HepG2 (cell line): Measurements from ENCODE around the gene LRRC42. TPM values are rescaled to one million over a fixed set of nuclear protein-coding genes. Genes with fewer than 3 reads are reported as not detected.

Experiments
- AFF4 ChIP-seq: sonication (generic); formaldehyde crosslinking; IDR thresholded peaks from 2 replicates; pipeline ENCODE4 v1.4.0; 2020; ENCODE audit warnings: missing genetic modification reagents
- CSRNP2 ChIP-seq: sonication (generic); formaldehyde crosslinking; conservative IDR thresholded peaks from 2 replicates; pipeline ENCODE4 v1.8.0; 2022; ENCODE audit warnings: low read depth, missing genetic modification reagents
- DR1 ChIP-seq: sonication (generic); formaldehyde crosslinking; IDR thresholded peaks from 2 replicates; pipeline ENCODE4 v1.8.0; 2021; ENCODE audit warnings: mild to moderate bottlenecking, missing genetic modification reagents, inconsistent platforms
- HMG20B ChIP-seq: conservative IDR thresholded peaks from 2 replicates; pipeline ENCODE4 v1.6.1; 2016; ENCODE audit warnings: missing genetic modification reagents, missing compliant biosample characterization
- ONECUT2 ChIP-seq: sonication (generic); formaldehyde crosslinking; IDR thresholded peaks from 2 replicates; pipeline ENCODE4 v1.4.0; 2020; ENCODE audit warnings: missing genetic modification reagents
- XRCC5 ChIP-seq: fragments of 200-400 bp; formaldehyde crosslinking; optimal IDR thresholded peaks from 2 replicates; pipeline ENCODE3; 2017; ENCODE audit warnings: mild to moderate bottlenecking, low read length
- ZNF496 ChIP-seq: sonication (generic); formaldehyde crosslinking; IDR thresholded peaks from 2 replicates; pipeline ENCODE4 v1.8.1; 2023; ENCODE audit warnings: mild to moderate bottlenecking, moderate library complexity, missing genetic modification reagents; ENCODE audit not compliant: insufficient replicate concordance
- polyA plus RNA-seq, 8 experiments: library from polyadenylated mRNA; depleted of rRNA in 3 of 8; stranded (reverse) in 7 of 8; unstranded in 1 of 8; fragments of >200 nt; fragmentation: Illumina TruSeq in 4 of 8; extraction: Trizol in 4 of 8; gene quantifications; 2 replicates each; pipeline versions ENCODE4 v1.2.1 to v1.2.3, GENCODE V29; 2011 to 2016; ENCODE audit warnings: low read depth in 4 of 8, missing spikeins in 1 of 8, mixed read lengths in 1 of 8; ENCODE audit not compliant: insufficient read depth in 1 of 8
- total RNA-seq, 5 experiments: library from RNA; depleted of rRNA; stranded (reverse); fragments of >200 nt; fragmentation: Illumina TruSeq; extraction: Trizol; gene quantifications; 2 replicates each; pipeline ENCODE4 v1.2.3, GENCODE V29; 2016; ENCODE audit warnings: low read depth in 1 of 5
- TF ChIP-seq, protein P1 (sequence below), 2 experiments: fragments of 450-650 bp in 1 of 2; sonication (generic) in 1 of 2; formaldehyde crosslinking in 1 of 2; IDR thresholded peaks; 2 replicates each; pipeline versions ENCODE4 v1.6.1 to v1.8.0; 2016 to 2022; ENCODE audit warnings: antibody characterized with exemption in 1 of 2, mild to moderate bottlenecking in 1 of 2, missing genetic modification reagents in 1 of 2

The LRRC42 gene
- total and polyA plus RNA-seq, 2 of the 13 experiments (the other 11 are each of a cell fraction or from before 2014, with no cell fraction given) = 30.6 to 43.6 TPM

DNA sequence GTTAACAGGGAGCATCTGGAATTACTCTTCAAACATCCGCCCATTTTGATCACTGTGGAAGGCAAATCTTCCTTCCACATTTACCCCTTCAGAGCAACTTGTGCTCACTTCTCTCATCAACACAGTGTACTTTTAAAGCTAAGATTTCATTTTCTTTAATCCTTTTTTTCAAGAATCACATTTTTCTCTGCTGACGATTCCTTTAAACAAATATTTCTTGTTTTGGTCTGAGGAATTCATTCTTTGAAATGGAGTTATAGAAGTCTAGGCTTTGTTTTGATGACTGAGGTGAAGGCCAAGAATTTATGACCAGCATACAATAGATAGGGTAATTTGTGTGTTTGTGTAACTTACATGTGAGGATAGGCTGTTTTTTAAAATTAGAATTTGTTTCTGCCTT, 25.6 kb downstream of the LRRC42 start (continued):
- TF ChIP-seq, protein P1, sequence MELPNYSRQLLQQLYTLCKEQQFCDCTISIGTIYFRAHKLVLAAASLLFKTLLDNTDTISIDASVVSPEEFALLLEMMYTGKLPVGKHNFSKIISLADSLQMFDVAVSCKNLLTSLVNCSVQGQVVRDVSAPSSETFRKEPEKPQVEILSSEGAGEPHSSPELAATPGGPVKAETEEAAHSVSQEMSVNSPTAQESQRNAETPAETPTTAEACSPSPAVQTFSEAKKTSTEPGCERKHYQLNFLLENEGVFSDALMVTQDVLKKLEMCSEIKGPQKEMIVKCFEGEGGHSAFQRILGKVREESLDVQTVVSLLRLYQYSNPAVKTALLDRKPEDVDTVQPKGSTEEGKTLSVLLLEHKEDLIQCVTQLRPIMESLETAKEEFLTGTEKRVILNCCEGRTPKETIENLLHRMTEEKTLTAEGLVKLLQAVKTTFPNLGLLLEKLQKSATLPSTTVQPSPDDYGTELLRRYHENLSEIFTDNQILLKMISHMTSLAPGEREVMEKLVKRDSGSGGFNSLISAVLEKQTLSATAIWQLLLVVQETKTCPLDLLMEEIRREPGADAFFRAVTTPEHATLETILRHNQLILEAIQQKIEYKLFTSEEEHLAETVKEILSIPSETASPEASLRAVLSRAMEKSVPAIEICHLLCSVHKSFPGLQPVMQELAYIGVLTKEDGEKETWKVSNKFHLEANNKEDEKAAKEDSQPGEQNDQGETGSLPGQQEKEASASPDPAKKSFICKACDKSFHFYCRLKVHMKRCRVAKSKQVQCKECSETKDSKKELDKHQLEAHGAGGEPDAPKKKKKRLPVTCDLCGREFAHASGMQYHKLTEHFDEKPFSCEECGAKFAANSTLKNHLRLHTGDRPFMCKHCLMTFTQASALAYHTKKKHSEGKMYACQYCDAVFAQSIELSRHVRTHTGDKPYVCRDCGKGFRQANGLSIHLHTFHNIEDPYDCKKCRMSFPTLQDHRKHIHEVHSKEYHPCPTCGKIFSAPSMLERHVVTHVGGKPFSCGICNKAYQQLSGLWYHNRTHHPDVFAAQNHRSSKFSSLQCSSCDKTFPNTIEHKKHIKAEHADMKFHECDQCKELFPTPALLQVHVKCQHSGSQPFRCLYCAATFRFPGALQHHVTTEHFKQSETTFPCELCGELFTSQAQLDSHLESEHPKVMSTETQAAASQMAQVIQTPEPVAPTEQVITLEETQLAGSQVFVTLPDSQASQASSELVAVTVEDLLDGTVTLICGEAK (IDR thresholded peaks at IDR 0.05) = no peak
- TF ChIP-seq, protein P1 (CRISPR knock-in tag; IDR thresholded peaks at IDR 0.05) = no peak
- TF ChIP-seq DR1 (CRISPR knock-in tag) (no peak), CSRNP2 (no peak), ZNF496 (CRISPR knock-in tag) (no peak), XRCC5 (no peak), AFF4 (no peak), ONECUT2 (CRISPR knock-in tag) (no peak), HMG20B (CRISPR knock-in tag) (no peak)
